H9 (cell line): ENCODE measurements around the gene MRPL9. TPM values are rescaled to one million over a fixed set of nuclear protein-coding genes. Genes with fewer than 3 reads are reported as not detected.
"Not testable (repeated sequence)": the region's sequence is repeated elsewhere in the genome, so short reads cannot be mapped to it uniquely, and the experiment has no call there.

Experiments used
- DNase-seq: peaks from one replicate; pipeline ENCODE4 v3.0.0-alpha.2; 2017
- H2AFZ ChIP-seq: one replicate; pipeline ENCODE4 v1.6.1; 2013; ENCODE audit warnings: mild to moderate bottlenecking, low read length, control low read depth, moderate library complexity
- H2AK5ac ChIP-seq: 2 replicates; pipeline ENCODE4 v1.6.1; 2013; ENCODE audit warnings: low read length, control low read depth, mixed read lengths; ENCODE audit not compliant: insufficient read length
- H2BK120ac ChIP-seq: one replicate; pipeline ENCODE4 v1.6.1; 2013; ENCODE audit warnings: low read depth, mild to moderate bottlenecking, low read length, control low read depth, inconsistent platforms; ENCODE audit not compliant: poor library complexity, severe bottlenecking
- H2BK12ac ChIP-seq: 2 replicates; pipeline ENCODE4 v1.6.1; 2013; ENCODE audit warnings: low read length, control low read depth, mixed read lengths, low read depth; ENCODE audit not compliant: insufficient read length
- H2BK15ac ChIP-seq: 2 replicates; pipeline ENCODE4 v1.6.1; 2013; ENCODE audit warnings: low read depth, low read length, control low read depth
- H2BK20ac ChIP-seq: one replicate; pipeline ENCODE4 v1.6.1; 2013; ENCODE audit warnings: low read depth, mild to moderate bottlenecking, low read length, control low read depth, inconsistent platforms; ENCODE audit not compliant: poor library complexity, severe bottlenecking
- H2BK5ac ChIP-seq: 2 replicates; pipeline ENCODE4 v1.6.1; 2013; ENCODE audit warnings: low read length, control low read depth, mixed read lengths; ENCODE audit not compliant: insufficient read length
- H3K14ac ChIP-seq: 2 replicates; pipeline ENCODE4 v1.6.1; 2013; ENCODE audit warnings: low read length, control low read depth; ENCODE audit not compliant: insufficient read depth
- H3K18ac ChIP-seq: 2 replicates; pipeline ENCODE4 v1.6.1; 2013; ENCODE audit warnings: low read depth, mild to moderate bottlenecking, mixed read lengths, low read length, control low read depth; ENCODE audit not compliant: insufficient read length
- H3K23ac ChIP-seq: 2 replicates; pipeline ENCODE4 v1.6.1; 2013; ENCODE audit warnings: low read length, control low read depth, mixed read lengths, low read depth; ENCODE audit not compliant: insufficient read length
- H3K23me2 ChIP-seq: 2 replicates; pipeline ENCODE4 v1.6.1; 2013; ENCODE audit warnings: low read depth, mild to moderate bottlenecking, mixed read lengths, low read length, control low read depth; ENCODE audit not compliant: insufficient read length, poor library complexity, severe bottlenecking
- H3K27ac ChIP-seq: 2 replicates; pipeline ENCODE4 v1.5.1; 2013; ENCODE audit warnings: low read length, control low read depth, mixed read lengths, low read depth; ENCODE audit not compliant: insufficient read length
- H3K27me3 ChIP-seq: 2 replicates; pipeline ENCODE4 v1.6.1; 2013; ENCODE audit warnings: low read length, control low read depth, inconsistent platforms; ENCODE audit not compliant: insufficient read depth
- H3K4ac ChIP-seq: 2 replicates; pipeline ENCODE4 v1.6.1; 2013; ENCODE audit warnings: low read depth, mild to moderate bottlenecking, control low read depth, inconsistent platforms, low read length, moderate library complexity
- H3K4me1 ChIP-seq: 2 replicates; pipeline ENCODE4 v1.6.1; 2013; ENCODE audit warnings: low read length, control low read depth, inconsistent platforms; ENCODE audit not compliant: insufficient read depth
- H3K4me2 ChIP-seq: 2 replicates; pipeline ENCODE4 v1.6.1; 2013; ENCODE audit warnings: low read length, control low read depth, mixed read lengths; ENCODE audit not compliant: insufficient read length, insufficient read depth
- H3K56ac ChIP-seq: 2 replicates; pipeline ENCODE4 v1.6.1; 2013; ENCODE audit warnings: low read depth, mild to moderate bottlenecking, mixed read lengths, low read length, control low read depth; ENCODE audit not compliant: insufficient read length
- H3K79me1 ChIP-seq: 2 replicates; pipeline ENCODE4 v1.6.1; 2013; ENCODE audit warnings: low read depth, mild to moderate bottlenecking, moderate library complexity, low read length, control low read depth, inconsistent platforms; ENCODE audit not compliant: insufficient read depth, poor library complexity, severe bottlenecking
- H3K79me2 ChIP-seq: 2 replicates; pipeline ENCODE4 v1.6.1; 2013; ENCODE audit warnings: low read length, control low read depth, inconsistent platforms; ENCODE audit not compliant: insufficient read depth
- H3K9ac ChIP-seq: 2 replicates; pipeline ENCODE4 v1.6.1; 2013; ENCODE audit warnings: low read length, control low read depth, mixed read lengths; ENCODE audit not compliant: insufficient read length; ENCODE audit errors: extremely low read depth
- H3K9me3 ChIP-seq: one replicate; pipeline ENCODE4 v1.6.1; 2013; ENCODE audit warnings: low read depth, low read length, inconsistent platforms; ENCODE audit not compliant: control insufficient read depth
- H3T11ph ChIP-seq: one replicate; pipeline ENCODE4 v1.6.1; 2013; ENCODE audit warnings: mild to moderate bottlenecking, low read length, control low read depth, inconsistent platforms
- H4K20me1 ChIP-seq: one replicate; pipeline ENCODE4 v1.6.1; 2013; ENCODE audit not compliant: control insufficient read depth, insufficient read length, insufficient read depth
- H4K5ac ChIP-seq: 2 replicates; pipeline ENCODE4 v1.6.1; 2013; ENCODE audit warnings: low read depth, mild to moderate bottlenecking, mixed read lengths, low read length, control low read depth; ENCODE audit not compliant: insufficient read length
- H4K8ac ChIP-seq: replicated peaks from 2 replicates; pipeline ENCODE4 v1.6.1; 2013; ENCODE audit warnings: low read length, control low read depth, mixed read lengths, low read depth; ENCODE audit not compliant: insufficient read length
- H4K91ac ChIP-seq: 2 replicates; pipeline ENCODE4 v1.6.1; 2013; ENCODE audit warnings: low read depth, mild to moderate bottlenecking, moderate library complexity, mixed read lengths, low read length, control low read depth; ENCODE audit not compliant: insufficient read length
- H3K27ac Mint-ChIP-seq, 3 experiments: 2 replicates in 2 of 3; 3 replicates in 1 of 3; pipeline ENCODE4 v1.8.0; 2020 to 2021; ENCODE audit warnings: mixed read lengths in 3 of 3, mild to moderate bottlenecking in 1 of 3, moderate library complexity in 1 of 3
- H3K27me3 Mint-ChIP-seq: 2 replicates; pipeline ENCODE4 v1.8.0; 2021; ENCODE audit warnings: low read depth, mild to moderate bottlenecking, moderate library complexity, mixed read lengths
- H3K36me3 Mint-ChIP-seq, 3 experiments: 2 replicates in 2 of 3; 3 replicates in 1 of 3; pipeline ENCODE4 v1.8.0; 2020 to 2021; ENCODE audit warnings: low read depth in 3 of 3, mixed read lengths in 3 of 3; ENCODE audit not compliant: insufficient read depth in 1 of 3
- H3K4me1 Mint-ChIP-seq, 2 experiments: 2 replicates each; pipeline ENCODE4 v1.8.0; 2020; ENCODE audit warnings: mixed read lengths in 2 of 2
- H3K4me3 Mint-ChIP-seq, 2 experiments: 2 replicates in 1 of 2; 3 replicates in 1 of 2; pipeline ENCODE4 v1.8.0; 2020 to 2021; ENCODE audit warnings: mild to moderate bottlenecking in 2 of 2, mixed read lengths in 2 of 2, moderate library complexity in 1 of 2
- H3K9me3 Mint-ChIP-seq, 2 experiments: 2 replicates in 1 of 2; 3 replicates in 1 of 2; pipeline ENCODE4 v1.8.0; 2020; ENCODE audit warnings: mild to moderate bottlenecking in 2 of 2, mixed read lengths in 2 of 2, moderate library complexity in 1 of 2
- WGBS: extraction: QIAGEN DNeasy Blood & Tissue Kit; methylation state at CpG from one replicate; pipeline ENCODE4 v1.1.7; 2013; ENCODE audit warnings: missing lambda C conversion rate, low lambda C conversion rate, mixed read lengths; ENCODE audit not compliant: insufficient read length; ENCODE audit errors: extremely low coverage; 5-methylcytosine and 5-hydroxymethylcytosine counted together
- total RNA-seq: library from RNA; stranded (reverse); gene quantifications from 2 replicates; pipeline ENCODE4 v1.2.1, GENCODE V29; 2021

MRPL9 gene
- total RNA-seq, 1 experiment from 2014 or later: 102 TPM

- H3K4me1 ChIP-seq, H3K18ac ChIP-seq, H3K9me3 Mint-ChIP-seq, H3K4me2 ChIP-seq, H3K23ac ChIP-seq, H4K20me1 ChIP-seq, H2BK15ac ChIP-seq, H3K4me3 Mint-ChIP-seq, H3K36me3 Mint-ChIP-seq, H3K27ac Mint-ChIP-seq, H2BK5ac ChIP-seq, H2AFZ ChIP-seq, H4K8ac ChIP-seq, H2BK12ac ChIP-seq, H3T11ph ChIP-seq, H3K27ac ChIP-seq, H3K4me1 Mint-ChIP-seq, H2BK20ac ChIP-seq, H3K14ac ChIP-seq, H3K56ac ChIP-seq, H3K79me2 ChIP-seq, H3K27me3 ChIP-seq, H4K5ac ChIP-seq, H3K79me1 ChIP-seq, H2AK5ac ChIP-seq, H3K27me3 Mint-ChIP-seq, H3K4ac ChIP-seq, H3K9me3 ChIP-seq, H4K91ac ChIP-seq, H2BK120ac ChIP-seq, H3K9ac ChIP-seq, DNase-seq, H3K23me2 ChIP-seq: not testable (repeated sequence)
- WGBS: no CpG with 5 or more reads among the region's 7 CpGs
Observed at GRCh38 chr1:151768351-151769066, 5.2 kb upstream of the MRPL9 start.
